A549 (cell line): Measurements from ENCODE around the gene ACBD3.

Source experiments
- BCL3 ChIP-seq: fragments of >200 bp; sonication (Bioruptor Twin); formaldehyde crosslinking; IDR thresholded peaks from 3 replicates; pipeline ENCODE4 v1.6.1; 2016
- CEBPB ChIP-seq, 2 experiments: fragments of >200 bp in 1 of 2; sonication (Bioruptor Twin) in 1 of 2; formaldehyde crosslinking in 1 of 2; IDR thresholded peaks; 2 replicates each; pipeline ENCODE4 v1.6.1; 2012 to 2016
- SMC3 ChIP-seq: fragments of >200 bp; sonication (Bioruptor Twin); formaldehyde crosslinking; IDR thresholded peaks from 3 replicates; pipeline ENCODE4 v1.6.1; 2018; ENCODE audit warnings: inconsistent platforms

GRCh38 chr1:226158983-226159382, 27.6 kb downstream of the ACBD3 start:
- TF ChIP-seq CEBPB (IDR thresholded peaks at IDR 0.05) (no peak), BCL3 (no peak), SMC3 (no peak)
